Erythroblast (primary cell): ENCODE data around the gene NCKAP1.
"Not testable (repeated sequence)": the region's sequence is repeated elsewhere in the genome, so short reads cannot be mapped to it uniquely, and the experiment has no call there.

Experiments
- DNase-seq, 2 experiments: peaks; one replicate each; lab custom pipeline; 2025; lab: John Stamatoyannopoulos, UW
- GATA1 ChIP-seq: IDR thresholded peaks from 2 replicates; pipeline ENCODE4 v1.6.1; 2011; ENCODE audit warnings: low read depth, mild to moderate bottlenecking, control low read depth, low read length, moderate library complexity
- POLR2A ChIP-seq: IDR thresholded peaks from 2 replicates; pipeline ENCODE4 v1.6.1; 2011; ENCODE audit warnings: mild to moderate bottlenecking, low read length

The NCKAP1 gene

DNA sequence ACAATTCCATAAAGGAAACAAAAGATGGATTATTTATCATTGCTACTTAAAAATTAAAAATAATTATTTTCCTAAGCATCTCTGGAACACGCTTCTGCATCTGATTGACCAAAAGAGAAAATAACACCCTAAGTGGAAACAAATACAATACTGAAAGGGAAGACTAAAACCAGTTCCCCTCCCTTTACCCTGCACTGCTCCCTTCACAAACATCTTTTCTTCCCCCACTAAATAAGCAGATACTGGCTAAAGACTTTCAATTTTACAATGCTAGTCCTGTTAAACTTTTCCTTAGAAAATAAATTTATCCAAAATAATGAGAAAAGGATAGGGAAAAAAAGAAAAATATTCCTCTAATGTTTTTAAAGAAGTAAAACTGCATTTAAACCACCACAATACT is 4.3 kb downstream of the NCKAP1 start:
- TF ChIP-seq POLR2A, result no peak
- DNase-seq, result peak in 1 of 2 experiments; percentile 15

- DNase-seq, result peak; percentile 35 to 69
- TF ChIP-seq GATA1 (no peak), POLR2A (no peak)
Observed at GRCh38 chr2:183031911-183032794, 6.1 kb downstream of the NCKAP1 start.

- TF ChIP-seq POLR2A (no peak), GATA1 (no peak)
- DNase-seq, result no peak
Observed at GRCh38 chr2:183029219-183029618, 9.0 kb downstream of the NCKAP1 start.

DNA sequence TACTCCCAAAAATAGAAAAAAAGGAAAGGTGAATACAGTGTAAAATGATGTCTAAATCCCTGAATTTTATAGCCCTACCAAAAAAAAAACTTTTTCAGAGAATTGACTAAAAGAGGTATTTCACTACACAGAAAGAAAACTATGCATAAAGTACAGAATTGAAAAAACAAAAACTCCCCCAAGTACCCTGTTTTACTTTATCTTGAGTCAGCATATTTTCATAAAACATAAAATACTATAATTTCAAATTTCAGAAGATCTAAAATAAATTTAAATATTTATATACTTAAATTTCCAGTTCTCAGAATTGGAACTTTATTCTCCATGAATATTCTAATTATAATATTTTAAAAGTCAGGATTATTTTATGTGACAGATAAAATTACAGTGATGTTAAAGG is 10.1 kb downstream of the NCKAP1 start:
- no peak for DNase-seq
- TF ChIP-seq GATA1 (no peak), POLR2A (no peak)

- no peak for DNase-seq
- TF ChIP-seq GATA1 (no peak), POLR2A (no peak)
Observed at GRCh38 chr2:183027443-183027842, 10.8 kb downstream of the NCKAP1 start.

- TF ChIP-seq GATA1 (no peak), POLR2A (no peak)
- DNase-seq, result no peak
Observed at GRCh38 chr2:183026424-183026823, 11.8 kb downstream of the NCKAP1 start.

DNA sequence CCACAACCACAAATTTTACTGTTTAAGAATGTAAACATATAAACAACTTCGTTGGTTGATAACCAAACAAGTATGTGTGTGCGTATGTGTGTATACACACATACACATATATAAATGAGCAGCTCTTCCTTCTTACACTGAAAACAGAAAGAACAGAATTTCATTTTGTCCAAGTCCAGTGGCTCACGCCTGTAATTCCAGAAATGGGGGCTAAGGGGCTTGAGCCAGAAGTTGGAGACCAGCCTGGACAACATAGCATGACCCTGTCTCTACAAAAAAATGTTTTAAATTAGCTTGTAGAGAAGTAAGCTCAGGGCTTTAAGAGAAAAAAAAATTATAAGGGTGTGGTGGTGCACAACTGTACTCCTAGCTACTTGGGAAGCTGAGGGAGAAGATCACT is 12.3 kb downstream of the NCKAP1 start:
- no peak for TF ChIP-seq POLR2A
- no peak for TF ChIP-seq GATA1
- DNase-seq, result no peak

GRCh38 chr2:183024339-183025095 is 13.7 kb downstream of the NCKAP1 start:
- no peak for DNase-seq
- TF ChIP-seq GATA1 (no peak), POLR2A (no peak)

- TF ChIP-seq POLR2A, result no peak
- no peak for TF ChIP-seq GATA1
- DNase-seq, result no peak
Observed at GRCh38 chr2:183022711-183023110, 15.5 kb downstream of the NCKAP1 start.

DNA sequence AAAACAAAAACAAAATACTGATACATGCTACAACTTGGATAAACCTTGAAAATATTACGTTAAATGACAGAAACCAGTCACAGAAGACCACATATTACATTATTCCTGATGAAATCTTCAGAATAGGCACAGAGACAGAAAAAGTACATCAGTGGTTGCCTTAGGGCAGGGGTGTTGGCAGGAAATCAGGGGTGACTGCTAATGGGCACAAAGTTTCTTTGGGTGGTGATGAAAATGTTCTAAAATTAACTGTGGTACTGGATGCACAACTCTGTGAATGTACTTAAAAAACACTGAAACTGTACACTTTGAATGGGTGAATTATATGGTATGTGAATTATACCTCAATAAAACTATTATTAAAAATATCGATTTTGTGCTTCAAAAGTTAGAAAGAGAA is 16.6 kb downstream of the NCKAP1 start:
- TF ChIP-seq GATA1 (no peak), POLR2A (no peak)
- no peak for DNase-seq

DNA sequence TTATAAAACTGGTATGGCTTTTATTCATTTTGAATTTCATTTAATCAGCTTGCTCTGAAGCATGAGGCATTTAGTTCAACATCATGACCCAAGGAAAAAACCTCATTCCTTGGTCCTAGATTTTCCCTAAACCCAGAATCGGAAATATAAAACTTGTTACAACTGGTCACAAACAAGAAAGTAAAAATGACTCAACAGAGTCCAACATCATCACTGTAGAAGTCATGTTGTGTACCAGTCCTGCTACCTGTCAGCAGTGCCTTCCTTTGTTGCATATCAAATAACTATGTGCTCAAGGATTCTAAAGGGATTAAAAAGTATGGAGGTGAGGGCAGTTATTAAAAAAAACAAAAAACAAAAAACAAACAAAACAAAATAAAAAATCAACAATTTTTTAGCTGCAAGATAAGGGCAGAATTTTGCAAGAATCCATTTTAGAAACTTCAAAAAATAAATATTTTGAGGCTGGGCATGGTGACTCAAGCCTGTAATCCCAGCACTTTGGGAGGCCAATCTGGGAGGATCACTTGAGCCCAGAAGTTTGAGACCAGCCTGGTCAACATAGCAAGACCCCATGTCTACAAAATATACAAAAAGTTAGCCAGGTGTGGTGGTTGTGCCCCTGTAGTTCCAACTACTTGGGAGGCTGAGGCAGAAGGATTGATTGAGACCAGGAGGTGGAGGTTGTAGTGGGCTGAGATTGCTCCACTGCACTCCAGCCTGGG is 18.4 kb downstream of the NCKAP1 start:
- no peak for TF ChIP-seq GATA1
- TF ChIP-seq POLR2A, result no peak
- DNase-seq, result no peak

DNA sequence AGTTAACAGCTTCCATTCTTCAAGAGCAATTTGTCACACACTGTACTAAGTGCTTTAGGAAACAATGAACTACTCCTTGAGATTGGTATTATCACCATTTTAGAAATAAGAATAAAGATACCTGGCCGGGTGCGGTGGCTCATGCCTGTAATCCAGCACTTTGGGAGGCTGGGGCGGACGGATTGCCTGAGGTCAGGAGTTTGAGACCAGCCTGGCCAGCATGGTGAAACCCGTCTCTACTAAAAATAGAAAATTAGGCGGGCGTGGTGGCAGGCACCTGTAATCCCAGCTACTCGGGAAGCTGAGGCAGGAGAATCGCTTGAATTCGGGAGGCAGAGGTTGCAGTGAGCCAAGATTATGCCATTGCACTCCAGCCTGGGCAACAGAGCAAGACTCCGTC is 20.4 kb downstream of the NCKAP1 start:
- DNase-seq, result not testable (repeated sequence)

GRCh38 chr2:183014005-183014404 is 24.3 kb downstream of the NCKAP1 start:
- TF ChIP-seq POLR2A, result no peak
- no peak for TF ChIP-seq GATA1
- DNase-seq, result no peak

DNA sequence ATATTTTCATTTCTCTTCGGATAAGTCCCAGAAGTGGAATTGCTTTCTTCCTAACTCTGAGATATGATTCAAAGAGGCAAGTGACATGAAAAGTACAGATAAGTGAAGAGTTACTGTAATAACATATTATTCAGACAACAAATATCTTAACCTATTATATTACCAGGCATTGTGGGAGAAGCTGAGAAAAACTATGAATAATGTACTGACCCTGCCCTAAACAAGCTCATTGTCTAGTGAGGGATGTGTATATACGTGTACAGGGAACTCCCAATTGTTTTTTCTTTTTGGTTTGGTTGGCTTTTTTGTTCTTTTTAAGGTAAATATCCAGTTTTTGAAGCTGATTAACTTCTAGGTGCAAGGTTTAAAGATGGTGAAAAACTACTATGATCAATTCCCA is 26.5 kb downstream of the NCKAP1 start:
- no peak for DNase-seq
- TF ChIP-seq GATA1, result no peak
- TF ChIP-seq POLR2A, result no peak
